Endometrial microvascular endothelial cells (primary cell): ENCODE data around the gene KIF13A. TPM values are rescaled to one million over a fixed set of nuclear protein-coding genes. Genes with fewer than 3 reads are reported as not detected.
"Not testable (repeated sequence)": the region's sequence is repeated elsewhere in the genome, so short reads cannot be mapped to it uniquely, and the experiment has no call there.

Experiments
- in situ Hi-C: cut with HindIII; loops from 2 replicates; pipeline ENCODE4 v1.10.0; 2017; ENCODE audit warnings: low sequenced_read_pairs, low pct_unique_long_range_greater_than_20kb; ENCODE audit errors: inconsistent ontology term
- total RNA-seq: library from RNA; depleted of rRNA; stranded (reverse); fragments of >200 nt; gene quantifications from one replicate; pipeline ENCODE4 v1.2.3, GENCODE V29; 2015; ENCODE audit errors: inconsistent ontology term

KIF13A gene
- total RNA-seq, 1 donor from 2014 or later = 41.8 TPM

GRCh38 chr6:18004256-18004985 is 17.0 kb upstream of the KIF13A start:
- in situ Hi-C loops = no loop called here

- in situ Hi-C loops = no loop called here
Measured at GRCh38 chr6:17999425-17999824, 12.0 kb upstream of the KIF13A start.

- in situ Hi-C loops = no loop called here
Measured at GRCh38 chr6:17998442-17998841, 11.0 kb upstream of the KIF13A start.

- in situ Hi-C loops = no loop called here
Measured at GRCh38 chr6:17998003-17998402, 10.6 kb upstream of the KIF13A start.

GRCh38 chr6:17995414-17995813 is 8.0 kb upstream of the KIF13A start:
- in situ Hi-C loops = no loop called here

GRCh38 chr6:17994019-17994418 is 6.6 kb upstream of the KIF13A start:
- in situ Hi-C loops = no loop called here

GRCh38 chr6:17988422-17988944 is 1.0 kb upstream of the KIF13A start:
- in situ Hi-C loops = no loop called here

- in situ Hi-C loops = no loop called here
Measured at GRCh38 chr6:17987697-17988421, 424 bp upstream of the KIF13A start.

- in situ Hi-C loops = no loop called here
Measured at GRCh38 chr6:17986656-17987446, 584 bp downstream of the KIF13A start.

- in situ Hi-C loops = no loop called here
Measured at GRCh38 chr6:17985934-17986655, 1.3 kb downstream of the KIF13A start.

GRCh38 chr6:17984812-17985670 is 2.4 kb downstream of the KIF13A start:
- in situ Hi-C loops = no loop called here

GRCh38 chr6:17984399-17984798 is 3.0 kb downstream of the KIF13A start:
- in situ Hi-C loops = no loop called here

GRCh38 chr6:17983730-17984129 is 3.7 kb downstream of the KIF13A start:
- in situ Hi-C loops = no loop called here

- in situ Hi-C loops = no loop called here
Measured at GRCh38 chr6:17980329-17980728, 7.1 kb downstream of the KIF13A start.

GRCh38 chr6:17979479-17979878 is 8.0 kb downstream of the KIF13A start:
- in situ Hi-C loops = no loop called here

- in situ Hi-C loops = not testable (repeated sequence)
Measured at GRCh38 chr6:17976258-17976657, 11.2 kb downstream of the KIF13A start.

- in situ Hi-C loops = no loop called here
Measured at GRCh38 chr6:17974570-17975368, 12.7 kb downstream of the KIF13A start.
